ENCODE results near the gene CALN1.
"Not testable (repeated sequence)": the region's sequence is repeated elsewhere in the genome, so short reads cannot be mapped to it uniquely, and the experiment has no call there.

The CALN1 gene

GRCh38 chr7:72265071-72265904 is 146.8 kb downstream of the CALN1 start:
- no peak for DNase-seq

GRCh38 chr7:72260406-72260805 is 151.7 kb downstream of the CALN1 start:
- DNase-seq: no peak

GRCh38 chr7:72258074-72258473 is 154.1 kb downstream of the CALN1 start:
- DNase-seq: no peak

GRCh38 chr7:72254455-72254854 is 157.7 kb downstream of the CALN1 start:
- no peak for DNase-seq

GRCh38 chr7:72249106-72249505 is 163.0 kb downstream of the CALN1 start:
- DNase-seq: no peak

- DNase-seq: no peak
Observed at GRCh38 chr7:72244826-72245398, 167.2 kb downstream of the CALN1 start.

GRCh38 chr7:72243329-72243728 is 168.8 kb downstream of the CALN1 start:
- no peak for DNase-seq

- DNase-seq: no peak
Observed at GRCh38 chr7:72235351-72235750, 176.8 kb downstream of the CALN1 start.

- DNase-seq: no peak
Observed at GRCh38 chr7:72234086-72234485, 178.1 kb downstream of the CALN1 start.

- DNase-seq: no peak
Observed at GRCh38 chr7:72230281-72230680, 181.9 kb downstream of the CALN1 start.

GRCh38 chr7:72223351-72223750 is 188.8 kb downstream of the CALN1 start:
- no peak for DNase-seq

GRCh38 chr7:72222136-72222535 is 190.0 kb downstream of the CALN1 start:
- DNase-seq: no peak

GRCh38 chr7:72219500-72219899 is 192.6 kb downstream of the CALN1 start:
- DNase-seq: no peak

GRCh38 chr7:72217151-72217550 is 195.0 kb downstream of the CALN1 start:
- DNase-seq: no peak

- no peak for DNase-seq
Observed at GRCh38 chr7:72213769-72214168, 198.4 kb downstream of the CALN1 start.

- no peak for DNase-seq
Observed at GRCh38 chr7:72213081-72213480, 199.1 kb downstream of the CALN1 start.

- DNase-seq: no peak
Observed at GRCh38 chr7:72211175-72211574, 201.0 kb downstream of the CALN1 start.

- not testable (repeated sequence) for DNase-seq
Observed at GRCh38 chr7:72209006-72209405, 203.1 kb downstream of the CALN1 start.

- no peak for DNase-seq
Observed at GRCh38 chr7:72196176-72196575, 216.0 kb downstream of the CALN1 start.

GRCh38 chr7:72190919-72191318 is 221.2 kb downstream of the CALN1 start:
- DNase-seq: no peak

- DNase-seq: no peak
Observed at GRCh38 chr7:72190146-72190545, 222.0 kb downstream of the CALN1 start.

- no peak for DNase-seq
Observed at GRCh38 chr7:72187179-72187578, 225.0 kb downstream of the CALN1 start.

GRCh38 chr7:72183835-72184234 is 228.3 kb downstream of the CALN1 start:
- DNase-seq: no peak

GRCh38 chr7:72182036-72182435 is 230.1 kb downstream of the CALN1 start:
- DNase-seq: no peak

GRCh38 chr7:72176875-72177274 is 235.3 kb downstream of the CALN1 start:
- no peak for DNase-seq

Data from T-helper 1 cell (primary cell).